ENCODE measurements around the gene SORD. TPM values are rescaled to one million over a fixed set of nuclear protein-coding genes. Genes with fewer than 3 reads are reported as not detected.
"Not testable (repeated sequence)": the region's sequence is repeated elsewhere in the genome, so short reads cannot be mapped to it uniquely, and the experiment has no call there.

Gene SORD
- total and polyA plus RNA-seq, 9 of the 15 experiments (the other 6 are each of a cell fraction or from before 2014, with no cell fraction given): 5.9 to 79.2 (median 29.6) TPM

GRCh38 chr15:45079201-45079600, 56.2 kb downstream of the SORD start:
- H4K20me1 ChIP-seq (replicated peaks; ENCODE audit: control insufficient read depth, insufficient read depth, low read length); H3K79me2 ChIP-seq (ENCODE audit: control insufficient read depth, insufficient read depth, low read length); H3K4me2 ChIP-seq (ENCODE audit: insufficient read depth, low read length); BruUV-seq (replicated peaks); intact Hi-C loops (cut with micrococcal nuclease); H3K36me3 ChIP-seq (ENCODE audit: control insufficient read depth, insufficient read depth, low read length); H3K9me3 ChIP-seq (replicated peaks; ENCODE audit: control insufficient read depth, insufficient read depth, low read depth, low read length); in situ Hi-C loops (cut with MboI); POLR2A ChIA-PET; H3K4me3 ChIP-seq; H3K9me1 ChIP-seq (ENCODE audit: control insufficient read depth, insufficient read depth, low read length); H3K9ac ChIP-seq (ENCODE audit: insufficient read depth in 1 of 2, low read depth in 2 of 2, low read length in 2 of 2); CTCF ChIA-PET (ENCODE audit: low intra/inter-chr PET ratio); H3K27me3 ChIP-seq (ENCODE audit: control insufficient read depth in 2 of 2, insufficient read depth in 2 of 2, low read length in 2 of 2); FAIRE-seq: not testable (repeated sequence)
- WGBS (ENCODE audit: insufficient coverage, low coverage, missing lambda C conversion rate): 21% methylated on average over 5 of the region's 5 CpGs
- ATAC-seq (peak; percentile 10; the same call in 2 of the 3 replicates), DNase-seq (ENCODE audit: extremely low read depth in 1 of 4, low spot score in 3 of 4) (peak in 1 of 4 experiments; percentile 22)
- 0 out of 2 replicates have a peak, but pooled peaks have one; percentile 15 for TF ChIP-seq BACH1 (tag; IDR thresholded peaks at IDR 0.05)
- H2AFZ ChIP-seq (ENCODE audit: low read depth, low read length): peak overlapping the region; percentile 59
- peak overlapping the region; percentile 49; the same call in 1 of the 3 replicates for H3K27ac ChIP-seq (ENCODE audit: extremely low read depth, low read depth, low read length)
- H3K4me1 ChIP-seq (replicated peaks in 1 of 2; ENCODE audit: control insufficient read depth in 2 of 2, insufficient read depth in 2 of 2, low read length in 2 of 2): peaks cover 18 to 34% of the 10 kb centered on the region in 2 experiments

DNA sequence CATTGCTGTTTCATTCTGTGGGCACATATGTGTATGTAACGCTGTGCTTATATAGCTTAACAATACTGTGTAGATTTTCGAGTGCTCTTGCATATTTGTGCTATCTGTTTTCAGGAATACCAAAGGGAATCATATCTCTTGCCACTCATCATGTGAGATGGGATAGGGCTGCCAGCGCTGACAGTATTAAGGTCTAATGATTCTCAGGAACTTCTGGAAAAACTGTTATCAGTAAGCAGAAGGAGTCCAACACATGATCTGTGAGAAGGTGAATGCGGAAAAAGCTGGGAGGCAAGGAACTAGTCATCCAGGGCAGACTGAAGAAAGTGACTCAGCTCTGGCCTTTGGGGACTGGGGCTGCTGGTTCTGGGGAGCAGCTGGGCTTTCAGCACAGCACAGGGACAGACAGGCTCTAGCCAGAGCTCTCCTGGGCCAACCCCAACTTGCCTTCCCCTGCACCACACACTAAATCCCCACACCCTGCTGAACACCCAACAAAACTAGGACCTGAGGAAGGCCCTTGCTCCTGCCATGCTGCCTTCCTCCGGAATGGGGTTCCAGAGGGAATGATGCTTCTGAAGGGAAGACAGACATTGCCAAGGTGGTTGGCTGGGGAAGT, 56.7 kb downstream of the SORD start:
- Histone ChIP-seq H2AFZ (ENCODE audit: low read depth, low read length) (peak overlapping the region; percentile 65), H3K4me2 (ENCODE audit: insufficient read depth, low read length) (peak overlapping the region; percentile 11; the same call in 1 of the 2 replicates), H3K27ac (ENCODE audit: extremely low read depth, low read depth, low read length) (peak overlapping the region; percentile 49; the same call in 2 of the 3 replicates), H3K4me1 (replicated peaks in 1 of 2; ENCODE audit: control insufficient read depth in 2 of 2, insufficient read depth in 2 of 2, low read length in 2 of 2) (peaks cover 18 to 36% of the 10 kb centered on the region in 2 experiments)
- CTCF ChIA-PET (ENCODE audit: low intra/inter-chr PET ratio); H3K79me2 ChIP-seq (ENCODE audit: control insufficient read depth, insufficient read depth, low read length); H4K20me1 ChIP-seq (replicated peaks; ENCODE audit: control insufficient read depth, insufficient read depth, low read length); POLR2A ChIA-PET; intact Hi-C loops (cut with micrococcal nuclease); H3K36me3 ChIP-seq (ENCODE audit: control insufficient read depth, insufficient read depth, low read length); H3K9ac ChIP-seq (ENCODE audit: insufficient read depth in 1 of 2, low read depth in 2 of 2, low read length in 2 of 2); in situ Hi-C loops (cut with MboI); H3K4me3 ChIP-seq; BruUV-seq (replicated peaks); H3K9me3 ChIP-seq (replicated peaks; ENCODE audit: control insufficient read depth, insufficient read depth, low read depth, low read length); H3K9me1 ChIP-seq (ENCODE audit: control insufficient read depth, insufficient read depth, low read length); H3K27me3 ChIP-seq (ENCODE audit: control insufficient read depth in 2 of 2, insufficient read depth in 2 of 2, low read length in 2 of 2): not testable (repeated sequence)
- ATAC-seq (peak; percentile 55), DNase-seq (ENCODE audit: extremely low read depth in 1 of 4, low spot score in 3 of 4) (peak in 1 of 4 experiments; percentile 16), FAIRE-seq (peak; percentile 94)
- 5% methylated on average over 3 of the region's 5 CpGs for WGBS (ENCODE audit: insufficient coverage, low coverage, missing lambda C conversion rate)
- peak; percentile 59 for TF ChIP-seq ARID1B (IDR thresholded peaks at IDR 0.05)
- TF ChIP-seq TCF3 (CRISPR knock-in tag; IDR thresholded peaks at IDR 0.05): peak; percentile 23; the same call in 1 of the 2 replicates
- TF ChIP-seq, protein P1, sequence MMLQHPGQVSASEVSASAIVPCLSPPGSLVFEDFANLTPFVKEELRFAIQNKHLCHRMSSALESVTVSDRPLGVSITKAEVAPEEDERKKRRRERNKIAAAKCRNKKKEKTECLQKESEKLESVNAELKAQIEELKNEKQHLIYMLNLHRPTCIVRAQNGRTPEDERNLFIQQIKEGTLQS (IDR thresholded peaks at IDR 0.05): peak; percentile 50
- TF ChIP-seq, protein P1 (CRISPR knock-in tag; conservative IDR thresholded peaks at IDR 0.05): not testable (repeated sequence)
- peak; percentile 41; the same call in 1 of the 2 replicates for TF ChIP-seq MTA2 (IDR thresholded peaks at IDR 0.05; ENCODE audit: low read depth)
- TF ChIP-seq MEIS2 (IDR thresholded peaks at IDR 0.05; ENCODE audit: partially characterized antibody): peak; percentile 36
- TF ChIP-seq, protein P2, sequence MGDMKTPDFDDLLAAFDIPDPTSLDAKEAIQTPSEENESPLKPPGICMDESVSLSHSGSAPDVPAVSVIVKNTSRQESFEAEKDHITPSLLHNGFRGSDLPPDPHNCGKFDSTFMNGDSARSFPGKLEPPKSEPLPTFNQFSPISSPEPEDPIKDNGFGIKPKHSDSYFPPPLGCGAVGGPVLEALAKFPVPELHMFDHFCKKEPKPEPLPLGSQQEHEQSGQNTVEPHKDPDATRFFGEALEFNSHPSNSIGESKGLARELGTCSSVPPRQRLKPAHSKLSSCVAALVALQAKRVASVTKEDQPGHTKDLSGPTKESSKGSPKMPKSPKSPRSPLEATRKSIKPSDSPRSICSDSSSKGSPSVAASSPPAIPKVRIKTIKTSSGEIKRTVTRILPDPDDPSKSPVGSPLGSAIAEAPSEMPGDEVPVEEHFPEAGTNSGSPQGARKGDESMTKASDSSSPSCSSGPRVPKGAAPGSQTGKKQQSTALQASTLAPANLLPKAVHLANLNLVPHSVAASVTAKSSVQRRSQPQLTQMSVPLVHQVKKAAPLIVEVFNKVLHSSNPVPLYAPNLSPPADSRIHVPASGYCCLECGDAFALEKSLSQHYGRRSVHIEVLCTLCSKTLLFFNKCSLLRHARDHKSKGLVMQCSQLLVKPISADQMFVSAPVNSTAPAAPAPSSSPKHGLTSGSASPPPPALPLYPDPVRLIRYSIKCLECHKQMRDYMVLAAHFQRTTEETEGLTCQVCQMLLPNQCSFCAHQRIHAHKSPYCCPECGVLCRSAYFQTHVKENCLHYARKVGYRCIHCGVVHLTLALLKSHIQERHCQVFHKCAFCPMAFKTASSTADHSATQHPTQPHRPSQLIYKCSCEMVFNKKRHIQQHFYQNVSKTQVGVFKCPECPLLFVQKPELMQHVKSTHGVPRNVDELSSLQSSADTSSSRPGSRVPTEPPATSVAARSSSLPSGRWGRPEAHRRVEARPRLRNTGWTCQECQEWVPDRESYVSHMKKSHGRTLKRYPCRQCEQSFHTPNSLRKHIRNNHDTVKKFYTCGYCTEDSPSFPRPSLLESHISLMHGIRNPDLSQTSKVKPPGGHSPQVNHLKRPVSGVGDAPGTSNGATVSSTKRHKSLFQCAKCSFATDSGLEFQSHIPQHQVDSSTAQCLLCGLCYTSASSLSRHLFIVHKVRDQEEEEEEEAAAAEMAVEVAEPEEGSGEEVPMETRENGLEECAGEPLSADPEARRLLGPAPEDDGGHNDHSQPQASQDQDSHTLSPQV (IDR thresholded peaks at IDR 0.05): 0 out of 2 replicates have a peak, but pooled peaks have one; percentile 47
- peak; percentile 16; the same call in 1 of the 2 replicates for TF ChIP-seq CBFA2T2 (conservative IDR thresholded peaks at IDR 0.05)
- 0 out of 2 replicates have a peak, but pooled peaks have one; percentile 37 for TF ChIP-seq SMARCE1 (IDR thresholded peaks at IDR 0.05)
- 0 out of 2 replicates have a peak, but pooled peaks have one; percentile 28 for TF ChIP-seq ELF1 (tag; IDR thresholded peaks at IDR 0.05)

Data from K562 (cell line).